GM12878 (cell line): ENCODE results near the gene FAM107A. TPM values are rescaled to one million over a fixed set of nuclear protein-coding genes. Genes with fewer than 3 reads are reported as not detected.

Experiments used
- ATAC-seq: fragments of 200-7000 bp; cut with Tn5 transposase; 3 replicates; pipeline ENCODE4 v1.9.1; 2020; ENCODE audit warnings: mild to moderate bottlenecking, moderate library complexity
- BruUV-seq: library from RNA; stranded (reverse); fragments of 400-500 nt; replicated peaks from 2 replicates; lab custom pipeline; 2021; lab: Mats Ljungman, UMichigan
- CTCF ChIA-PET: fragments of 300-600 bp; sonication (Branson Sonifier 250); formaldehyde crosslinking; extraction: SDS; loops from one replicate; lab custom pipeline; 2021; ENCODE audit warnings: inconsistent platforms; lab: Yijun Ruan, JAX
- POLR2A ChIA-PET: fragments of 350-600 bp; formaldehyde crosslinking; extraction: SDS; loops from one replicate; lab custom pipeline; 2021; ENCODE audit warnings: inconsistent platforms; lab: Charles Lee
- RAD21 ChIA-PET: fragments of 300-600 bp; sonication (Branson Sonifier 250); formaldehyde crosslinking; loops from one replicate; lab custom pipeline; 2023; ENCODE audit warnings: antibody characterized with exemption; ENCODE audit not compliant: unreplicated experiment; lab: Charles Lee
- SMC1A ChIA-PET: fragments of 300-600 bp; sonication (Branson Sonifier 250); formaldehyde crosslinking; loops from one replicate; lab custom pipeline; 2023; ENCODE audit not compliant: unreplicated experiment, uncharacterized antibody; lab: Charles Lee
- DNase-seq: peaks from one replicate; pipeline ENCODE4 v3.0.0-alpha.2; 2011; ENCODE audit warnings: low read depth, low spot score
- FAIRE-seq: peaks from 3 replicates; lab custom pipeline; 2011; peaks lifted over from hg19 to GRCh38; lab: Jason Lieb, UNC
- H2AFZ ChIP-seq: 2 replicates; pipeline ENCODE4 v1.6.0; 2011; ENCODE audit warnings: low read depth, low read length, control low read depth; ENCODE audit not compliant: control insufficient read depth
- H3K27ac ChIP-seq: 2 replicates; pipeline ENCODE4 v1.5.1; 2011; ENCODE audit warnings: control low read depth; ENCODE audit not compliant: control insufficient read depth, insufficient read depth
- H3K27me3 ChIP-seq, 2 experiments: replicated peaks in 1 of 2; 2 replicates each; pipeline versions ENCODE4 v1.6.0 to v1.6.1; 2011; ENCODE audit warnings: low read length in 1 of 2; ENCODE audit not compliant: control insufficient read depth in 2 of 2, insufficient read depth in 2 of 2
- H3K36me3 ChIP-seq, 2 experiments: 2 replicates each; pipeline ENCODE4 v1.5.1; 2011; ENCODE audit warnings: low read length in 1 of 2; ENCODE audit not compliant: control insufficient read depth in 2 of 2, insufficient read depth in 2 of 2
- H3K4me1 ChIP-seq: 2 replicates; pipeline ENCODE4 v1.6.1; 2011; ENCODE audit warnings: mild to moderate bottlenecking, low read length, moderate library complexity, mixed read lengths; ENCODE audit not compliant: control insufficient read depth, insufficient read depth
- H3K4me2 ChIP-seq: 2 replicates; pipeline ENCODE4 v1.6.0; 2011; ENCODE audit warnings: control low read depth; ENCODE audit not compliant: control insufficient read depth, insufficient read depth
- H3K4me3 ChIP-seq: fragments of 200-600 bp; sonication (generic); 2 replicates; pipeline ENCODE4 v1.5.1; 2016
- H3K79me2 ChIP-seq: 2 replicates; pipeline ENCODE4 v1.6.0; 2011; ENCODE audit warnings: low read length; ENCODE audit not compliant: control insufficient read depth, insufficient read depth
- H3K9ac ChIP-seq: 2 replicates; pipeline ENCODE4 v1.8.0; 2011; ENCODE audit warnings: low read length, control low read depth, mixed read lengths; ENCODE audit not compliant: control insufficient read depth, insufficient read depth
- H3K9me3 ChIP-seq: replicated peaks from 3 replicates; pipeline ENCODE4 v1.5.1; 2011; ENCODE audit warnings: mild to moderate bottlenecking, low read length; ENCODE audit not compliant: control insufficient read depth, insufficient read depth
- H4K20me1 ChIP-seq: 2 replicates; pipeline ENCODE4 v1.6.0; 2011; ENCODE audit not compliant: control insufficient read depth, insufficient read depth
- BHLHE40 ChIP-seq, 2 experiments: fragments of 450-650 bp in 1 of 2; IDR thresholded peaks; 2 replicates each; pipeline ENCODE4 v1.6.1; 2011 to 2017; ENCODE audit warnings: low read depth in 2 of 2, borderline replicate concordance in 1 of 2, improper control_type of control experiment in 1 of 2, low read length in 1 of 2, mild to moderate bottlenecking in 1 of 2
- CHD4 ChIP-seq: fragments of 200-600 bp; sonication (generic); IDR thresholded peaks from 2 replicates; pipeline ENCODE4 v1.6.1; 2016; ENCODE audit warnings: mild to moderate bottlenecking
- PAX8 ChIP-seq: fragments of 450-650 bp; IDR thresholded peaks from 2 replicates; pipeline ENCODE4 v1.6.1; 2017; ENCODE audit warnings: mild to moderate bottlenecking, moderate library complexity
- SMARCA5 ChIP-seq: fragments of 450-650 bp; IDR thresholded peaks from 2 replicates; pipeline ENCODE4 v1.6.1; 2017; ENCODE audit warnings: mild to moderate bottlenecking
- SREBF1 ChIP-seq: IDR thresholded peaks from 2 replicates; pipeline ENCODE4 v1.6.1; 2012; ENCODE audit warnings: mild to moderate bottlenecking, low read length
- ZSCAN29 ChIP-seq: fragments of 450-650 bp; IDR thresholded peaks from 2 replicates; pipeline ENCODE4 v1.6.1; 2017; ENCODE audit warnings: mild to moderate bottlenecking, moderate library complexity
- WGBS: methylation state at CpG from one replicate; pipeline ENCODE4 v1.1.6; 2016; ENCODE audit warnings: low lambda C conversion rate; ENCODE audit not compliant: insufficient replicate concordance, insufficient coverage; ENCODE audit errors: missing lambda C conversion rate; 5-methylcytosine and 5-hydroxymethylcytosine counted together
- in situ Hi-C: fragments of 300-500 bp; cut with MboI; formaldehyde crosslinking; loops from 9 replicates; pipeline ENCODE4 v1.14.3; 2018; ENCODE audit warnings: mixed read lengths
- intact Hi-C: fragments of 100-400 bp; cut with micrococcal nuclease; formaldehyde crosslinking; loops from one replicate; pipeline ENCODE4 v1.14.2; 2022; ENCODE audit not compliant: unreplicated experiment
- polyA plus RNA-seq, 11 experiments: library from polyadenylated mRNA; depleted of rRNA in 4 of 11; unstranded in 6 of 11; stranded (reverse) in 5 of 11; fragments of >200 nt; fragmentation: Nextera tagmentation in 4 of 11; fragmentation: Illumina TruSeq in 1 of 11; extraction: Ambion mirVana in 4 of 11; extraction: Trizol in 1 of 11; gene quantifications; 1 replicate in 1 of 11; 2 replicates in 10 of 11; pipeline versions ENCODE4 v1.2.1 to v1.2.3, GENCODE V29; 2011 to 2016; ENCODE audit warnings: inconsistent platforms in 2 of 11, missing spikeins in 2 of 11, low read depth in 1 of 11
- total RNA-seq, 4 experiments: library from RNA; depleted of rRNA in 3 of 4; stranded (reverse); fragments of >200 nt in 3 of 4; fragmentation: Illumina TruSeq in 1 of 4; extraction: Trizol in 1 of 4; gene quantifications; 2 replicates each; pipeline versions ENCODE4 v1.2.1 to v1.2.3, GENCODE V29; 2013 to 2021
- TF ChIP-seq, protein P1 (sequence below): fragments of 450-650 bp; IDR thresholded peaks from 2 replicates; pipeline ENCODE4 v1.6.1; 2017; ENCODE audit warnings: borderline replicate concordance
- TF ChIP-seq, protein P2 (sequence below): fragments of 150-350 bp; IDR thresholded peaks from 2 replicates; pipeline ENCODE4 v1.6.1; 2014; ENCODE audit warnings: mild to moderate bottlenecking, low read depth, low read length
- TF ChIP-seq, protein P3 (sequence below): fragments of 450-650 bp; IDR thresholded peaks from 2 replicates; pipeline ENCODE4 v1.6.1; 2017; ENCODE audit warnings: antibody characterized with exemption, mild to moderate bottlenecking, moderate library complexity
- TF ChIP-seq, protein P4 (sequence below): fragments of 450-650 bp; formaldehyde crosslinking; IDR thresholded peaks from 2 replicates; pipeline ENCODE4 v1.4.0; 2022; ENCODE audit warnings: mild to moderate bottlenecking, moderate library complexity
- TF ChIP-seq, protein P5 (sequence below): fragments of 450-650 bp; IDR thresholded peaks from 2 replicates; pipeline ENCODE4 v1.6.1; 2017; ENCODE audit warnings: low read depth, mild to moderate bottlenecking, moderate library complexity

The FAM107A gene
- total and polyA plus RNA-seq, 10 of the 15 experiments (the other 5 are each of a cell fraction or from before 2014, with no cell fraction given) = not detected

DNA sequence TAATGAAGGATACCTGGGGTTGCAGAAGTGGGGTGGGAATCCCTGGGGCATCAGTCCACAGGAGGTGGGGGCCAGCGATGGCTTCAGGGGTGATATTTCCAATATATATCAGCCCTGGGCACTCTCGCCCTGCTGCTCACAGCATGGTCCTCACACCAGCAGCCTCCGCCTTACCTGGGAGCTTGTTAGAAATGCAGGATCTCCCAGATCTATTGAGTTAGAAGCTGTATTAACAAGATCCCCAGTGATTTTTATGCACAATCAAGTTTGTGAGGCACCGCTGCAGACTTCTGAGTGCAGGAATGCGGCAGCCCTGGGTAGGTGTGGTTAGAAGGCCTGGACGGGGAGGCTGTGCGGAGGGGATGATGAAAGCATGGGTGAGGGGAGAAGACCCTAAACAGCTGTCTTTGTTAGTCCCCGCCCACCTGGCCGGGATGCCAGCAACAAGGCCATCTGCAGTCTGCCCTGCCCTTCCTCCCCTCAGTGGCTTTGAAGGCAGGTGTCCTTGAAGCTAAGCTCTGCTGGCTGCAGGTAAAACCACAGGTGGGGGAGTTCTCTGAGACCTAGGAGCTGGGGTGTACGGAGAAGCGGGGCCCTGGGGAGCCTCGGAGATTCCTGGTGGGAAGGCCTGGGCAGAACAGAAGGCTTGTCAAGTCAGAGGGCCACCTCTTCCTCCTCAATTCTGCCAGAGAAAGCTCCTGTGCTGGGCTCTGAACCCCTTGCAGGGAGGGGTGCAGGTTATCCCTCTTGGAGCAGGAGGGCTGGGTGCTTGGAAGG, 11.4 kb downstream of the FAM107A start:
- H3K4me2 ChIP-seq = no peak overlapping the region
- intact Hi-C loops (no loop called here), in situ Hi-C loops (no loop called here)
- H3K27me3 ChIP-seq = no peaks in the 10 kb centered on the region; a peak in 1 of 4 replicates
- H3K9ac ChIP-seq = no peak overlapping the region
- H3K27ac ChIP-seq = no peak overlapping the region
- ChIA-PET POLR2A (interaction anchor here (0.6 kb wide), 1 partner anchor 66 kb away, joined by 3 read pairs; no protein-coding TSS in a partner anchor), RAD21 (interaction anchor here (1.2 to 8.3 kb wide), 2 partner anchors 50 to 63 kb away, joined by 3 to 100 read pairs; no protein-coding TSS in a partner anchor), SMC1A (interaction anchor here (0.8 kb wide), 1 partner anchor 429 kb away, joined by 3 read pairs; no protein-coding TSS in a partner anchor), CTCF (interaction anchor here (1.3 to 10.4 kb wide), 3 partner anchors 9 to 81 kb away, joined by 3 to 243 read pairs (median 32); no protein-coding TSS in a partner anchor)
- H3K9me3 ChIP-seq = no peaks in the 10 kb centered on the region
- no TSS peak for BruUV-seq
- ATAC-seq (no peak), FAIRE-seq (no peak), DNase-seq (no peak)
- H3K36me3 ChIP-seq = no peaks in the 10 kb centered on the region
- no peak overlapping the region for H2AFZ ChIP-seq
- H3K4me3 ChIP-seq = no peak overlapping the region
- 47% methylated on average over 12 of the region's 12 CpGs for WGBS
- H3K79me2 ChIP-seq = no peaks in the 10 kb centered on the region
- no peaks in the 10 kb centered on the region for H4K20me1 ChIP-seq
- 0 out of 2 replicates have a peak, but pooled peaks cover 3% of the 10 kb centered on the region for H3K4me1 ChIP-seq
- TF ChIP-seq BHLHE40 (IDR thresholded peaks at IDR 0.05; ENCODE audit: borderline replicate concordance in 1 of 2, low read depth in 2 of 2, low read length in 1 of 2) = no peak
- TF ChIP-seq, protein P1, sequence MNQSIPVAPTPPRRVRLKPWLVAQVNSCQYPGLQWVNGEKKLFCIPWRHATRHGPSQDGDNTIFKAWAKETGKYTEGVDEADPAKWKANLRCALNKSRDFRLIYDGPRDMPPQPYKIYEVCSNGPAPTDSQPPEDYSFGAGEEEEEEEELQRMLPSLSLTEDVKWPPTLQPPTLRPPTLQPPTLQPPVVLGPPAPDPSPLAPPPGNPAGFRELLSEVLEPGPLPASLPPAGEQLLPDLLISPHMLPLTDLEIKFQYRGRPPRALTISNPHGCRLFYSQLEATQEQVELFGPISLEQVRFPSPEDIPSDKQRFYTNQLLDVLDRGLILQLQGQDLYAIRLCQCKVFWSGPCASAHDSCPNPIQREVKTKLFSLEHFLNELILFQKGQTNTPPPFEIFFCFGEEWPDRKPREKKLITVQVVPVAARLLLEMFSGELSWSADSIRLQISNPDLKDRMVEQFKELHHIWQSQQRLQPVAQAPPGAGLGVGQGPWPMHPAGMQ = no peak
- no peak for TF ChIP-seq SREBF1
- no peak for TF ChIP-seq ZSCAN29
- TF ChIP-seq, protein P2, sequence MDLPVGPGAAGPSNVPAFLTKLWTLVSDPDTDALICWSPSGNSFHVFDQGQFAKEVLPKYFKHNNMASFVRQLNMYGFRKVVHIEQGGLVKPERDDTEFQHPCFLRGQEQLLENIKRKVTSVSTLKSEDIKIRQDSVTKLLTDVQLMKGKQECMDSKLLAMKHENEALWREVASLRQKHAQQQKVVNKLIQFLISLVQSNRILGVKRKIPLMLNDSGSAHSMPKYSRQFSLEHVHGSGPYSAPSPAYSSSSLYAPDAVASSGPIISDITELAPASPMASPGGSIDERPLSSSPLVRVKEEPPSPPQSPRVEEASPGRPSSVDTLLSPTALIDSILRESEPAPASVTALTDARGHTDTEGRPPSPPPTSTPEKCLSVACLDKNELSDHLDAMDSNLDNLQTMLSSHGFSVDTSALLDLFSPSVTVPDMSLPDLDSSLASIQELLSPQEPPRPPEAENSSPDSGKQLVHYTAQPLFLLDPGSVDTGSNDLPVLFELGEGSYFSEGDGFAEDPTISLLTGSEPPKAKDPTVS = no peak
- TF ChIP-seq, protein P3, sequence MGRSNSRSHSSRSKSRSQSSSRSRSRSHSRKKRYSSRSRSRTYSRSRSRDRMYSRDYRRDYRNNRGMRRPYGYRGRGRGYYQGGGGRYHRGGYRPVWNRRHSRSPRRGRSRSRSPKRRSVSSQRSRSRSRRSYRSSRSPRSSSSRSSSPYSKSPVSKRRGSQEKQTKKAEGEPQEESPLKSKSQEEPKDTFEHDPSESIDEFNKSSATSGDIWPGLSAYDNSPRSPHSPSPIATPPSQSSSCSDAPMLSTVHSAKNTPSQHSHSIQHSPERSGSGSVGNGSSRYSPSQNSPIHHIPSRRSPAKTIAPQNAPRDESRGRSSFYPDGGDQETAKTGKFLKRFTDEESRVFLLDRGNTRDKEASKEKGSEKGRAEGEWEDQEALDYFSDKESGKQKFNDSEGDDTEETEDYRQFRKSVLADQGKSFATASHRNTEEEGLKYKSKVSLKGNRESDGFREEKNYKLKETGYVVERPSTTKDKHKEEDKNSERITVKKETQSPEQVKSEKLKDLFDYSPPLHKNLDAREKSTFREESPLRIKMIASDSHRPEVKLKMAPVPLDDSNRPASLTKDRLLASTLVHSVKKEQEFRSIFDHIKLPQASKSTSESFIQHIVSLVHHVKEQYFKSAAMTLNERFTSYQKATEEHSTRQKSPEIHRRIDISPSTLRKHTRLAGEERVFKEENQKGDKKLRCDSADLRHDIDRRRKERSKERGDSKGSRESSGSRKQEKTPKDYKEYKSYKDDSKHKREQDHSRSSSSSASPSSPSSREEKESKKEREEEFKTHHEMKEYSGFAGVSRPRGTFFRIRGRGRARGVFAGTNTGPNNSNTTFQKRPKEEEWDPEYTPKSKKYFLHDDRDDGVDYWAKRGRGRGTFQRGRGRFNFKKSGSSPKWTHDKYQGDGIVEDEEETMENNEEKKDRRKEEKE = no peak
- TF ChIP-seq, protein P4, sequence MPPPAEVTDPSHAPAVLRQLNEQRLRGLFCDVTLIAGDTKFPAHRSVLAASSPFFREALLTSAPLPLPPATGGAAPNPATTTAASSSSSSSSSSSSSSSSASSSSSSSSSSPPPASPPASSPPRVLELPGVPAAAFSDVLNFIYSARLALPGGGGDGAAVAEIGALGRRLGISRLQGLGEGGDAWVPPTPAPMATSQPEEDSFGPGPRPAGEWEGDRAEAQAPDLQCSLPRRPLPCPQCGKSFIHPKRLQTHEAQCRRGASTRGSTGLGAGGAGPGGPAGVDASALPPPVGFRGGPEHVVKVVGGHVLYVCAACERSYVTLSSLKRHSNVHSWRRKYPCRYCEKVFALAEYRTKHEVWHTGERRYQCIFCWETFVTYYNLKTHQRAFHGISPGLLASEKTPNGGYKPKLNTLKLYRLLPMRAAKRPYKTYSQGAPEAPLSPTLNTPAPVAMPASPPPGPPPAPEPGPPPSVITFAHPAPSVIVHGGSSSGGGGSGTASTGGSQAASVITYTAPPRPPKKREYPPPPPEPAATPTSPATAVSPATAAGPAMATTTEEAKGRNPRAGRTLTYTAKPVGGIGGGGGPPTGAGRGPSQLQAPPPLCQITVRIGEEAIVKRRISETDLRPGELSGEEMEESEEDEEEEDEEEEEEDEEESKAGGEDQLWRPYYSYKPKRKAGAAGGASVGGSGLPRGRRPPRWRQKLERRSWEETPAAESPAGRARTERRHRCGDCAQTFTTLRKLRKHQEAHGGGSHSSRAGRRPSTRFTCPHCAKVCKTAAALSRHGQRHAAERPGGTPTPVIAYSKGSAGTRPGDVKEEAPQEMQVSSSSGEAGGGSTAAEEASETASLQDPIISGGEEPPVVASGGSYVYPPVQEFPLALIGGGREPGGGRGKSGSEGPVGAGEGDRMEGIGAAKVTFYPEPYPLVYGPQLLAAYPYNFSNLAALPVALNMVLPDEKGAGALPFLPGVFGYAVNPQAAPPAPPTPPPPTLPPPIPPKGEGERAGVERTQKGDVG = no peak
- no peak for TF ChIP-seq CHD4
- no peak for TF ChIP-seq PAX8
- TF ChIP-seq, protein P5, sequence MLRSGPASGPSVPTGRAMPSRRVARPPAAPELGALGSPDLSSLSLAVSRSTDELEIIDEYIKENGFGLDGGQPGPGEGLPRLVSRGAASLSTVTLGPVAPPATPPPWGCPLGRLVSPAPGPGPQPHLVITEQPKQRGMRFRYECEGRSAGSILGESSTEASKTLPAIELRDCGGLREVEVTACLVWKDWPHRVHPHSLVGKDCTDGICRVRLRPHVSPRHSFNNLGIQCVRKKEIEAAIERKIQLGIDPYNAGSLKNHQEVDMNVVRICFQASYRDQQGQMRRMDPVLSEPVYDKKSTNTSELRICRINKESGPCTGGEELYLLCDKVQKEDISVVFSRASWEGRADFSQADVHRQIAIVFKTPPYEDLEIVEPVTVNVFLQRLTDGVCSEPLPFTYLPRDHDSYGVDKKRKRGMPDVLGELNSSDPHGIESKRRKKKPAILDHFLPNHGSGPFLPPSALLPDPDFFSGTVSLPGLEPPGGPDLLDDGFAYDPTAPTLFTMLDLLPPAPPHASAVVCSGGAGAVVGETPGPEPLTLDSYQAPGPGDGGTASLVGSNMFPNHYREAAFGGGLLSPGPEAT = no peak
- TF ChIP-seq SMARCA5 = no peak
